ENCODE data around the gene DCT. TPM values are rescaled to one million over a fixed set of nuclear protein-coding genes. Genes with fewer than 3 reads are reported as not detected.

DCT gene
- total RNA-seq, 2 donors from 2014 or later = not detected

GRCh38 chr13:94481941-94482340 lies 2.5 kb upstream of the DCT start:
- H3K9me3 Mint-ChIP-seq = no peaks in the 10 kb centered on the region
- DNase-seq = no peak
- peaks cover 3% of the 10 kb centered on the region for H3K27me3 Mint-ChIP-seq (ENCODE audit: insufficient read depth)
- H3K4me1 Mint-ChIP-seq = peaks cover 8% of the 10 kb centered on the region
- H3K4me3 ChIP-seq (ENCODE audit: low read length) = no peak overlapping the region
- H3K36me3 Mint-ChIP-seq (ENCODE audit: low read depth) = no peaks in the 10 kb centered on the region
- peaks cover 18% of the 10 kb centered on the region for H3K27me3 ChIP-seq (ENCODE audit: control insufficient read depth, insufficient read depth, low read length, poor library complexity, severe bottlenecking)
- no peaks in the 10 kb centered on the region for H3K9me3 ChIP-seq (ENCODE audit: control insufficient read depth, low read length)
- H3K27ac Mint-ChIP-seq = no peak overlapping the region
- no peak overlapping the region for H3K9ac ChIP-seq (ENCODE audit: extremely low read depth, low read length, poor library complexity, severe bottlenecking)
- H3K4me1 ChIP-seq (ENCODE audit: control insufficient read depth, insufficient read depth, low read length) = no peaks in the 10 kb centered on the region
- TF ChIP-seq, protein P1, sequence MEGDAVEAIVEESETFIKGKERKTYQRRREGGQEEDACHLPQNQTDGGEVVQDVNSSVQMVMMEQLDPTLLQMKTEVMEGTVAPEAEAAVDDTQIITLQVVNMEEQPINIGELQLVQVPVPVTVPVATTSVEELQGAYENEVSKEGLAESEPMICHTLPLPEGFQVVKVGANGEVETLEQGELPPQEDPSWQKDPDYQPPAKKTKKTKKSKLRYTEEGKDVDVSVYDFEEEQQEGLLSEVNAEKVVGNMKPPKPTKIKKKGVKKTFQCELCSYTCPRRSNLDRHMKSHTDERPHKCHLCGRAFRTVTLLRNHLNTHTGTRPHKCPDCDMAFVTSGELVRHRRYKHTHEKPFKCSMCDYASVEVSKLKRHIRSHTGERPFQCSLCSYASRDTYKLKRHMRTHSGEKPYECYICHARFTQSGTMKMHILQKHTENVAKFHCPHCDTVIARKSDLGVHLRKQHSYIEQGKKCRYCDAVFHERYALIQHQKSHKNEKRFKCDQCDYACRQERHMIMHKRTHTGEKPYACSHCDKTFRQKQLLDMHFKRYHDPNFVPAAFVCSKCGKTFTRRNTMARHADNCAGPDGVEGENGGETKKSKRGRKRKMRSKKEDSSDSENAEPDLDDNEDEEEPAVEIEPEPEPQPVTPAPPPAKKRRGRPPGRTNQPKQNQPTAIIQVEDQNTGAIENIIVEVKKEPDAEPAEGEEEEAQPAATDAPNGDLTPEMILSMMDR (conservative IDR thresholded peaks at IDR 0.05) = no peak
- no peak overlapping the region for H3K27ac ChIP-seq (ENCODE audit: low read depth, low read length)
- WGBS, 2 experiments (ENCODE audit: insufficient coverage in 1 of 2, insufficient read length in 1 of 2) = 85 to 92% methylated on average over 7 of the region's 7 CpGs
- no peak overlapping the region for H3K4me3 Mint-ChIP-seq
- H3K36me3 ChIP-seq (ENCODE audit: control insufficient read depth, insufficient read depth, low read length) = no peaks in the 10 kb centered on the region

- Mint-ChIP-seq H3K9me3 (no peaks in the 10 kb centered on the region), H3K36me3 (ENCODE audit: low read depth) (no peaks in the 10 kb centered on the region), H3K27me3 (ENCODE audit: insufficient read depth) (no peaks in the 10 kb centered on the region), H3K4me3 (no peak overlapping the region), H3K4me1 (peaks cover 4% of the 10 kb centered on the region), H3K27ac (no peak overlapping the region)
- Histone ChIP-seq H3K4me1 (ENCODE audit: control insufficient read depth, insufficient read depth, low read length) (no peaks in the 10 kb centered on the region), H3K9me3 (ENCODE audit: control insufficient read depth, low read length) (no peaks in the 10 kb centered on the region), H3K36me3 (ENCODE audit: control insufficient read depth, insufficient read depth, low read length) (no peaks in the 10 kb centered on the region), H3K27ac (ENCODE audit: low read depth, low read length) (peak overlapping the region; percentile 86), H3K9ac (ENCODE audit: extremely low read depth, low read length, poor library complexity, severe bottlenecking) (no peak overlapping the region), H3K27me3 (ENCODE audit: control insufficient read depth, insufficient read depth, low read length, poor library complexity, severe bottlenecking) (peaks cover 11% of the 10 kb centered on the region), H3K4me3 (ENCODE audit: low read length) (no peak overlapping the region)
- no peak for DNase-seq
- WGBS, 2 experiments (ENCODE audit: insufficient coverage in 1 of 2, insufficient read length in 1 of 2) = 80 to 96% methylated on average over 1 to 3 of the region's 3 CpGs
- TF ChIP-seq, protein P1 (conservative IDR thresholded peaks at IDR 0.05) = no peak
Observed at GRCh38 chr13:94480672-94481145, 1.2 kb upstream of the DCT start.

- Mint-ChIP-seq H3K9me3 (no peaks in the 10 kb centered on the region), H3K4me3 (no peak overlapping the region), H3K27ac (no peak overlapping the region), H3K4me1 (no peaks in the 10 kb centered on the region), H3K27me3 (ENCODE audit: insufficient read depth) (no peaks in the 10 kb centered on the region), H3K36me3 (ENCODE audit: low read depth) (no peaks in the 10 kb centered on the region)
- Histone ChIP-seq H3K9me3 (ENCODE audit: control insufficient read depth, low read length) (no peaks in the 10 kb centered on the region), H3K4me1 (ENCODE audit: control insufficient read depth, insufficient read depth, low read length) (no peaks in the 10 kb centered on the region), H3K27me3 (ENCODE audit: control insufficient read depth, insufficient read depth, low read length, poor library complexity, severe bottlenecking) (peaks cover 11% of the 10 kb centered on the region), H3K4me3 (ENCODE audit: low read length) (no peak overlapping the region), H3K27ac (ENCODE audit: low read depth, low read length) (peak overlapping the region; percentile 86), H3K9ac (ENCODE audit: extremely low read depth, low read length, poor library complexity, severe bottlenecking) (no peak overlapping the region), H3K36me3 (ENCODE audit: control insufficient read depth, insufficient read depth, low read length) (no peaks in the 10 kb centered on the region)
- TF ChIP-seq, protein P1 (conservative IDR thresholded peaks at IDR 0.05) = no peak
- WGBS, 2 experiments (ENCODE audit: insufficient coverage in 1 of 2, insufficient read length in 1 of 2) = 93% methylated on average over 7 to 11 of the region's 11 CpGs
- DNase-seq = no peak
Observed at GRCh38 chr13:94478913-94479312, 569 bp downstream of the DCT start.
